ENCODE data around the gene PLPP4. TPM values are rescaled to one million over a fixed set of nuclear protein-coding genes. Genes with fewer than 3 reads are reported as not detected.

Gene PLPP4
- total and polyA plus RNA-seq, 2 donors from 2014 or later, result 6.4 to 11.2 TPM

GRCh38 chr10:120466006-120466405 is 9.0 kb downstream of the PLPP4 start:
- Histone ChIP-seq H3K36me3 (ENCODE audit: control insufficient read depth in 2 of 3, insufficient read depth in 3 of 3, low read length in 3 of 3) (no peaks in the 10 kb centered on the region), H3K9me3 (ENCODE audit: control insufficient read depth in 2 of 3, insufficient read depth in 1 of 3, low read length in 3 of 3) (no peaks in the 10 kb centered on the region), H3K27me3 (ENCODE audit: control insufficient read depth, insufficient read depth, low read length) (no peaks in the 10 kb centered on the region), H3K27ac (ENCODE audit: low read depth in 2 of 2, low read length in 2 of 2) (no peak overlapping the region), H3K9ac (ENCODE audit: low read length in 3 of 3) (no peak overlapping the region), H3K4me3 (ENCODE audit: low read length in 3 of 3) (no peak overlapping the region), H3K4me1 (ENCODE audit: control insufficient read depth in 2 of 3, insufficient read depth in 2 of 3, low read depth in 1 of 3, low read length in 3 of 3) (no peaks in the 10 kb centered on the region)
- DNase-seq, result no peak
- FAIRE-seq, result no peak
- intact Hi-C loops (cut with DNase I), result no loop called here
- no peak for TF ChIP-seq CTCF (IDR thresholded peaks at IDR 0.05; ENCODE audit: borderline replicate concordance, extremely low read depth, insufficient read depth)

DNA sequence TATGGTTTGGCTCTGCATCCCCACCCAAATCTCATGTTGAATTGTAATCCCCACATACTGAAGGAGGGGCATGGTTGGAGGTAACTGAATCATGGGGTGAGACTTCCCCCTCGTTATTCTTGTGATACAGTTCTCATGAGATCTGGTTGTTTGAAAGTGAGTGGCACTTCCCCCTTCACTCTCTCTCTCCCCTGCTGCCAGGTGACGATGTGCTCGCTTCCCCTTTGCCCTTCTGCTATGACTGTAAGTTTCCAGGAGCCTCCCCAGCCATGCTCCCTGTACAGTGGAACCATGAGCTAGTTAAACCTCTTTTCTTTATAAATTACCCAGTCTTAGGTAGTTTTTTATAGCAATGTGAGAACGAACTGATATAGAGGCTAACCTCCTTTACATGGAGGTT is 16.6 kb downstream of the PLPP4 start:
- no peak for DNase-seq
- peaks cover 0 to 2% (median 0%) of the 10 kb centered on the region in 3 donors for H3K9me3 ChIP-seq (ENCODE audit: control insufficient read depth in 2 of 3, insufficient read depth in 1 of 3, low read length in 3 of 3)
- no peak overlapping the region for H3K27ac ChIP-seq (ENCODE audit: low read depth in 2 of 2, low read length in 2 of 2)
- FAIRE-seq, result no peak
- H3K36me3 ChIP-seq (ENCODE audit: control insufficient read depth in 2 of 3, insufficient read depth in 3 of 3, low read length in 3 of 3), result no peaks in the 10 kb centered on the region
- intact Hi-C loops (cut with DNase I), result no loop called here
- H3K4me3 ChIP-seq (ENCODE audit: low read length in 3 of 3), result no peak overlapping the region
- no peaks in the 10 kb centered on the region for H3K27me3 ChIP-seq (ENCODE audit: control insufficient read depth, insufficient read depth, low read length)
- peaks cover 0 to 8% (median 3%) of the 10 kb centered on the region in 3 donors for H3K4me1 ChIP-seq (ENCODE audit: control insufficient read depth in 2 of 3, insufficient read depth in 2 of 3, low read depth in 1 of 3, low read length in 3 of 3)
- TF ChIP-seq CTCF (IDR thresholded peaks at IDR 0.05; ENCODE audit: borderline replicate concordance, extremely low read depth, insufficient read depth), result no peak
- H3K9ac ChIP-seq (ENCODE audit: low read length in 3 of 3), result no peak overlapping the region

DNA sequence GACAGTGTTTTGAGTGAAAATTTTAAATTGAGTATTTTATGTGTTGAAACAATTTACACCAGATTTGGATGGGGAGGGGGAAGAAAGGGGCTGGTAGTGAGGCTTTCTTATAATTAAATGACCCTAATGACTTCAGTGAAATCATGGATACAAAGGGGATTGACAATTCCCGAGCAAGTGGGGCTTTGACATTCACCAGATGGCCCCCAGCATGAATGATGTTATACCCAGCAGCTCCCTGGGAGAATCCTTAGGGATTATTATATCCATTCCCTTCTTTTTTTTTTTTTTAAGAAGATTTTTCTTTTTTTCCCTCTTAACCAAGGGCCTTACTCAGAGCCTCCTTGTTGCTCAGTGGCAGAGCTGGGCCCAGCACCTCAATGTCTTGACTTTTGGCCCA is 17.9 kb downstream of the PLPP4 start:
- H3K4me1 ChIP-seq (ENCODE audit: control insufficient read depth in 2 of 3, insufficient read depth in 2 of 3, low read depth in 1 of 3, low read length in 3 of 3), result peaks cover 0 to 8% (median 3%) of the 10 kb centered on the region in 3 donors
- no peak for FAIRE-seq
- H3K36me3 ChIP-seq (ENCODE audit: control insufficient read depth in 2 of 3, insufficient read depth in 3 of 3, low read length in 3 of 3), result no peaks in the 10 kb centered on the region
- H3K4me3 ChIP-seq (ENCODE audit: low read length in 3 of 3), result no peak overlapping the region
- no peak overlapping the region for H3K27ac ChIP-seq (ENCODE audit: low read depth in 2 of 2, low read length in 2 of 2)
- H3K27me3 ChIP-seq (ENCODE audit: control insufficient read depth, insufficient read depth, low read length), result no peaks in the 10 kb centered on the region
- DNase-seq, result no peak
- no peak overlapping the region for H3K9ac ChIP-seq (ENCODE audit: low read length in 3 of 3)
- H3K9me3 ChIP-seq (ENCODE audit: control insufficient read depth in 2 of 3, insufficient read depth in 1 of 3, low read length in 3 of 3), result peaks cover 0 to 2% (median 0%) of the 10 kb centered on the region in 3 donors
- no peak for TF ChIP-seq CTCF (IDR thresholded peaks at IDR 0.05; ENCODE audit: borderline replicate concordance, extremely low read depth, insufficient read depth)
- intact Hi-C loops (cut with DNase I), result no loop called here

All from kidney (tissue), 14 donors.